Stimulated activated CD4-positive, alpha-beta T cell treated with anti-CD3 and anti-CD28 coated beads, Interleukin-15, amount 100 ng/mL, for 1 hour (primary cell): ENCODE data around the gene ZMPSTE24.

Experiments
- DNase-seq, 2 donors: peaks; one replicate each; pipeline ENCODE4 v3.0.0-alpha.2; 2020; ENCODE audit warnings: low read depth in 1 of 2, low spot score in 1 of 2

ZMPSTE24 gene

GRCh38 chr1:40258445-40258769 lies 371 bp downstream of the ZMPSTE24 start:
- DNase-seq: no peak

GRCh38 chr1:40264354-40264781 lies 6.3 kb downstream of the ZMPSTE24 start:
- no peak for DNase-seq

GRCh38 chr1:40265298-40265697 lies 7.3 kb downstream of the ZMPSTE24 start:
- no peak for DNase-seq

- no peak for DNase-seq
Observed at GRCh38 chr1:40265919-40266318, 7.9 kb downstream of the ZMPSTE24 start.

GRCh38 chr1:40266786-40267535 lies 8.9 kb downstream of the ZMPSTE24 start:
- DNase-seq: no peak

GRCh38 chr1:40267767-40268187 lies 9.7 kb downstream of the ZMPSTE24 start:
- no peak for DNase-seq

GRCh38 chr1:40268211-40268610 lies 10.2 kb downstream of the ZMPSTE24 start:
- DNase-seq: no peak

GRCh38 chr1:40270152-40270834 lies 12.3 kb downstream of the ZMPSTE24 start:
- DNase-seq: no peak

GRCh38 chr1:40272653-40273213 lies 14.7 kb downstream of the ZMPSTE24 start:
- DNase-seq: no peak

GRCh38 chr1:40273547-40274166 lies 15.6 kb downstream of the ZMPSTE24 start:
- DNase-seq: no peak

- no peak for DNase-seq
Observed at GRCh38 chr1:40274331-40274730, 16.3 kb downstream of the ZMPSTE24 start.

GRCh38 chr1:40276122-40276521 lies 18.1 kb downstream of the ZMPSTE24 start:
- no peak for DNase-seq

GRCh38 chr1:40281853-40282252 lies 23.8 kb downstream of the ZMPSTE24 start:
- no peak for DNase-seq

GRCh38 chr1:40291293-40291692 lies 33.3 kb downstream of the ZMPSTE24 start:
- DNase-seq: no peak

- no peak for DNase-seq
Observed at GRCh38 chr1:40299366-40300248, 41.6 kb downstream of the ZMPSTE24 start.

GRCh38 chr1:40300249-40300567 lies 42.2 kb downstream of the ZMPSTE24 start:
- DNase-seq: no peak

GRCh38 chr1:40300651-40301050 lies 42.6 kb downstream of the ZMPSTE24 start:
- DNase-seq: no peak

GRCh38 chr1:40301066-40301465 lies 43.0 kb downstream of the ZMPSTE24 start:
- no peak for DNase-seq

GRCh38 chr1:40301541-40302299 lies 43.7 kb downstream of the ZMPSTE24 start:
- DNase-seq: no peak

GRCh38 chr1:40302475-40302874 lies 44.4 kb downstream of the ZMPSTE24 start:
- DNase-seq: no peak
